Right cardiac atrium (tissue), 5 donors: Measurements from ENCODE around the gene PPFIBP1. TPM values are rescaled to one million over a fixed set of nuclear protein-coding genes. Genes with fewer than 3 reads are reported as not detected.
"Not testable (repeated sequence)": the region's sequence is repeated elsewhere in the genome, so short reads cannot be mapped to it uniquely, and the experiment has no call there.

ENCODE experiments used
- ATAC-seq, 2 donors: fragments of 200-7000 bp; cut with Tn5 transposase; one replicate each; pipeline versions ENCODE4 v1.8.0 to v1.9.1; 2020; ENCODE audit warnings: moderate library complexity in 2 of 2, mild to moderate bottlenecking in 1 of 2
- DNase-seq, 3 donors: peaks; one replicate each; pipeline ENCODE4 v3.0.0-alpha.2; 2020
- H3K27ac ChIP-seq: one replicate; pipeline ENCODE4 v1.5.1; 2013; ENCODE audit warnings: mild to moderate bottlenecking, low read length, control low read depth, moderate library complexity
- H3K27me3 ChIP-seq: one replicate; pipeline ENCODE4 v1.6.1; 2013; ENCODE audit not compliant: control insufficient read depth, insufficient read depth
- H3K4me1 ChIP-seq: one replicate; pipeline ENCODE4 v1.6.1; 2013; ENCODE audit warnings: low read length; ENCODE audit not compliant: control insufficient read depth, insufficient read depth
- H3K4me3 ChIP-seq: one replicate; pipeline ENCODE4 v1.5.1; 2013; ENCODE audit warnings: low read length, control low read depth
- H3K9me3 ChIP-seq: one replicate; pipeline ENCODE4 v1.6.1; 2013; ENCODE audit warnings: low read length; ENCODE audit not compliant: control insufficient read depth
- WGBS: extraction: QIAGEN DNeasy Blood & Tissue Kit; methylation state at CpG from one replicate; pipeline ENCODE4 v1.1.7; 2013; 5-methylcytosine and 5-hydroxymethylcytosine counted together
- intact Hi-C, 4 donors: fragments of 100-400 bp; cut with DNase I; formaldehyde crosslinking; loops; one replicate each; pipeline versions ENCODE4 v1.11.0 to v1.14.0; 2022 to 2023
- polyA plus RNA-seq: library from polyadenylated mRNA; stranded (reverse); fragments of 200-250 nt; gene quantifications from one replicate; pipeline ENCODE4 v1.2.3, GENCODE V29; 2013
- total RNA-seq, 4 donors: library from RNA; stranded (reverse); fragmentation: NEBNext Ultra II Directional; extraction: Animal tissue kit (Norgen Biotek cat#: 25700); gene quantifications; one replicate each; pipeline ENCODE4 v1.2.1, GENCODE V29; 2021
- donor health status: healthy with polysubstance abuse.
- donor health status: DM: no; HTN: yes; CAD: no.
- donor health status: DM: no; HTN: no; CAD: no.
- donor health status: DM: no; HTN: yes; CAD: no; lungs with severe emphysema.
- donor health status: DM: yes; HTN: yes; CAD: no.

Gene PPFIBP1
- total and polyA plus RNA-seq, 5 donors: 26.4 to 176 (median 88.7) TPM

DNA sequence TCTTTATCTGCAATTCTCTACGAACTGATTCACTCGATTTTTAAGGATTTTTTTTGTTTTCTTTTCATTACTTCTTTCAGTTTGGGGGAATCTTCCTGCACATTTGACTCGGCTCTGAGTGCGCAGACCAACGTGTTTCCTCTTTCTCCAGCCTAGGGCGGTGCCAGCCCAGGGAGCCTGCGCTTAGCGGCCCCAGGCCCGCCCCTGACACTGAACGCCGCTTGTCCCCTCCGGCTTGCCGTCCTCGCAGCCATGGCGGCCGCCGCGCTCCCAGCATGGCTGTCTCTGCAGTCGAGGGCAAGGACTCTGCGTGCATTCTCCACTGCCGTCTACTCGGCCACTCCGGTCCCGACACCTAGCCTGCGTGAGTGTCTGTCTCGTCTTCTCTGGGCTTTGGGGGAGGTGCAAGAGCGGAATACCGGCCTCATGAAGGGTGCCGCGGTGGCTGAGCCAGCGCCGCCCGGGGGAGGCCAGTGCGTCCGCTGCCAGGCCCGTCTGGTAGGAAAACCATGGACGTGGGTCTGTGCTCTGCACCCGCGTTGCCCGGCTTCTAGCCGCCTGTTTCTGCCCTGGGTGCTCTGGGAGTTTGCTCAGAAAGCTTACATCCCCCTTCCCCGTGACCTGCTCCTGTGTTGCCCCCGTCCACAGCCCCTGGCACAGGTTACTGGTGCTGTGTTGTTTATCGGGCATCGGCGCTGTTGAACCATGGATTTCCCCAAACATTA lies 186.7 kb downstream of the PPFIBP1 start, which contains the start of gene MRPS35:
Gene MRPS35 (plus strand): TSS at position 241 of the 725 bp plus-strand sequence. CDS start 12 bp downstream, at position 253.
- DNase-seq (peak; percentile 93 to 97 (median 97)), ATAC-seq (peak; percentile 98)
- H3K27ac ChIP-seq: peak within 1 kb of the TSS; percentile 67
- peaks cover 2% of the 10 kb centered on the region for H3K4me1 ChIP-seq
- peak within 1 kb of the TSS; percentile 69 for H3K4me3 ChIP-seq
- WGBS: under 1% methylated on average over 46 of the region's 46 CpGs
- intact Hi-C loops: no loop called here
- H3K9me3 ChIP-seq: no peaks in the 10 kb centered on the region
- no peaks in the 10 kb centered on the region for H3K27me3 ChIP-seq

GRCh38 chr12:27711317-27711682 lies 187.3 kb downstream of the PPFIBP1 start:
- H3K27ac ChIP-seq: peak overlapping the region; percentile 49

GRCh38 chr12:27711967-27712366 lies 188.0 kb downstream of the PPFIBP1 start:
- Histone ChIP-seq H3K27ac (no peak overlapping the region), H3K4me3 (peak overlapping the region; percentile 69), H3K27me3 (no peaks in the 10 kb centered on the region), H3K9me3 (no peaks in the 10 kb centered on the region), H3K4me1 (peaks cover 2% of the 10 kb centered on the region)
- DNase-seq: no peak
- intact Hi-C loops: no loop called here
- ATAC-seq: no peak
- WGBS: 61% methylated on average over 2 of the region's 2 CpGs

More at GRCh38 chr12:27711317-27711682, 187.3 kb downstream of the PPFIBP1 start:
- Histone ChIP-seq H3K4me3 (peak overlapping the region; percentile 69), H3K4me1 (peaks cover 2% of the 10 kb centered on the region), H3K9me3 (no peaks in the 10 kb centered on the region), H3K27me3 (no peaks in the 10 kb centered on the region)
- ATAC-seq (no peak), DNase-seq (no peak)
- intact Hi-C loops: no loop called here
- 1% methylated on average over 11 of the region's 11 CpGs for WGBS

DNA sequence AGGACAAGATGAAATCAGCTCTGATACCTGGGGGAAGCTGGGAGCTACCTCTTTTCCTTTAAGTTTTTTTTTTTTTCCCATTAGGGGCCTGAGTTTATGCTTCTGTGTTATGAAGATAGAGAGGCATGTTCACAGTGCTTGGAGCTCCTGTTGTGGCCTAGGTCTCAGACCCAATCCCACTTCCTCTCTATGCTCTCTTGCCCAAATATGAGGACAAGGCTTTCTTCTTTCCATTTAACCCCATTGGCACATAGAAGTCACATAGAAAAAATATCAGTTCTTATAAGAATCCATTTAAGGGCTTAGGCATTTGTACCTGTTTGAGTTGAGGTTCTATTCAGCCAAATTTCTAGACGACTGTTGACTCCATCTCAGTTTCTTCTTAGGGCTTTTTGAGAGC lies 199.2 kb downstream of the PPFIBP1 start:
- 80% methylated on average over 1 of the region's 1 CpG for WGBS
- Histone ChIP-seq H3K27me3 (no peaks in the 10 kb centered on the region), H3K9me3 (no peaks in the 10 kb centered on the region), H3K4me1 (no peaks in the 10 kb centered on the region), H3K27ac (no peak overlapping the region), H3K4me3 (no peak overlapping the region)
- DNase-seq: no peak
- intact Hi-C loops: no loop called here
- ATAC-seq: no peak

GRCh38 chr12:27730097-27730588 lies 206.1 kb downstream of the PPFIBP1 start:
- Histone ChIP-seq H3K27ac (no peak overlapping the region), H3K27me3 (no peaks in the 10 kb centered on the region), H3K4me3 (no peak overlapping the region), H3K9me3 (no peaks in the 10 kb centered on the region), H3K4me1 (no peaks in the 10 kb centered on the region)
- 86% methylated on average over 4 of the region's 4 CpGs for WGBS
- ATAC-seq: no peak
- DNase-seq: no peak
- intact Hi-C loops: loop anchor here (5.0 to 10.0 kb wide), 6 partner anchors 85 to 215 kb away; no protein-coding TSS in a partner anchor

DNA sequence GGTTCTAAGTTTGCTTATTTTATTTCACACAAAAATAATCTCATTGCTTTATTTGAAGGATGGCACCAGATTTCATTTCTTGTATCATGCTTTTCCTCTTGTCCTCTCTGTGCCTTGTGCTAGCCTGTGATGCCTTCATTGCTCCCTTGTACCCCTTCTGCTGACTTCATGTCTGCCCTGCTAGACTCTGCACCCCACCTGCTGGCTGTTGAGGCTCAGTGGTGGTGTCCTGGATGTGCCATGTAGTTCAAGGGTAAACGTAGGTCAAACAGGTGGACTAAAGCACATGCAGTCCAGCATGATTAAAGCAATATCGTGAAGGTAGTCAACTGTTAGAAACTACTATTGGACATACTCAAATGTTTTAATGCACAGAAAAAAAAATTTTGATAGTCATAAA lies 208.3 kb downstream of the PPFIBP1 start:
- 72% methylated on average over 2 of the region's 2 CpGs for WGBS
- DNase-seq: no peak
- intact Hi-C loops: loop anchor here (5.0 to 10.0 kb wide), 6 partner anchors 83 to 213 kb away; no protein-coding TSS in a partner anchor
- peak in 1 of 2 donors; percentile 36 for ATAC-seq
- no peaks in the 10 kb centered on the region for H3K4me1 ChIP-seq
- no peaks in the 10 kb centered on the region for H3K27me3 ChIP-seq
- no peaks in the 10 kb centered on the region for H3K9me3 ChIP-seq
- H3K4me3 ChIP-seq: no peak overlapping the region
- H3K27ac ChIP-seq: no peak overlapping the region

- no peak for DNase-seq
- H3K4me1 ChIP-seq: no peaks in the 10 kb centered on the region
- no peak overlapping the region for H3K4me3 ChIP-seq
- no peaks in the 10 kb centered on the region for H3K27me3 ChIP-seq
- no peaks in the 10 kb centered on the region for H3K9me3 ChIP-seq
- 39% methylated on average over 3 of the region's 3 CpGs for WGBS
- intact Hi-C loops: loop anchor here (5.0 to 10.0 kb wide), 6 partner anchors 82 to 212 kb away; no protein-coding TSS in a partner anchor
- no peak overlapping the region for H3K27ac ChIP-seq
- no peak for ATAC-seq
Observed at GRCh38 chr12:27733052-27733656, 209.1 kb downstream of the PPFIBP1 start.

GRCh38 chr12:27733791-27734190 lies 209.8 kb downstream of the PPFIBP1 start:
- no peak overlapping the region for H3K4me3 ChIP-seq
- ATAC-seq: no peak
- WGBS: 94% methylated on average over 1 of the region's 1 CpG
- no peak overlapping the region for H3K27ac ChIP-seq
- no peaks in the 10 kb centered on the region for H3K27me3 ChIP-seq
- DNase-seq: no peak
- no peaks in the 10 kb centered on the region for H3K9me3 ChIP-seq
- intact Hi-C loops: loop anchor here (5.0 to 10.0 kb wide), 6 partner anchors 81 to 211 kb away; no protein-coding TSS in a partner anchor
- no peaks in the 10 kb centered on the region for H3K4me1 ChIP-seq

DNA sequence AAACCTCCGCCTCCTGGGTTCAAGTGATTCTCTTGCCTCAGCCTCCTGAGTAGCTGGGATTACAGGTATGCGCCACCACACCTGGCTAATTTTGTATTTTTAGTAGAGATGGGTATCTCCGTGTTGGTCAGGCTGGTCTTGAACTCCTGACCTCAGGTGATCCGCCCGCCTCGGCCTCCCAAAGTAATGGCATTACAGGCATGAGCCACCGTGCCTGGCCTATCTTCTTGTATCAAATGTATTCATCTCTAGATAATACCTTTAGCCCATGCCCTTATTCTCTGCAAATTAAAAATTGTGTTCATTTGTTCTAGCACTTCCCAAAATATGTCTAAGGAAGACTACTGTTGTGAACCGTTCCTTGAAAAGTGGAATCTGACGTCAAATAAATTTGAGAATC lies 210.3 kb downstream of the PPFIBP1 start:
- H3K27me3 ChIP-seq, DNase-seq, H3K27ac ChIP-seq, H3K4me1 ChIP-seq, H3K4me3 ChIP-seq, ATAC-seq, H3K9me3 ChIP-seq: not testable (repeated sequence)
- 93% methylated on average over 9 of the region's 9 CpGs for WGBS
- intact Hi-C loops: loop anchor here (5.0 to 10.0 kb wide), 6 partner anchors 80 to 210 kb away; no protein-coding TSS in a partner anchor

GRCh38 chr12:27743601-27744000 lies 219.6 kb downstream of the PPFIBP1 start:
- intact Hi-C loops: no loop called here
- 97% methylated on average over 5 of the region's 5 CpGs for WGBS

More at GRCh38 chr12:27743601-27744000, 219.6 kb downstream of the PPFIBP1 start:
- H3K4me3 ChIP-seq: no peak overlapping the region
- DNase-seq: no peak
- H3K9me3 ChIP-seq: no peaks in the 10 kb centered on the region
- H3K27ac ChIP-seq: no peak overlapping the region
- no peaks in the 10 kb centered on the region for H3K27me3 ChIP-seq
- no peaks in the 10 kb centered on the region for H3K4me1 ChIP-seq
- ATAC-seq: no peak
